Gastrocnemius medialis (tissue), 4 donors: Measurements from ENCODE around the gene RIMBP2.

Experiments used
- CTCF ChIP-seq, 5 experiments: fragments of 450-650 bp in 3 of 5; fragments of 200-600 bp in 2 of 5; sonication (generic) in 2 of 5; IDR thresholded peaks in 4 of 5; conservative IDR thresholded peaks in 1 of 5; 1 replicate in 4 of 5; 2 replicates in 1 of 5; pipeline ENCODE4 v1.5.1; 2016 to 2019; ENCODE audit warnings: antibody characterized with exemption in 5 of 5, mild to moderate bottlenecking in 3 of 5, moderate library complexity in 3 of 5
- POLR2A ChIP-seq, 2 donors: fragments of 450-650 bp; IDR thresholded peaks; one replicate each; pipeline ENCODE4 v1.6.1; 2017; ENCODE audit warnings: antibody characterized with exemption in 2 of 2, mild to moderate bottlenecking in 2 of 2, moderate library complexity in 2 of 2

DNA sequence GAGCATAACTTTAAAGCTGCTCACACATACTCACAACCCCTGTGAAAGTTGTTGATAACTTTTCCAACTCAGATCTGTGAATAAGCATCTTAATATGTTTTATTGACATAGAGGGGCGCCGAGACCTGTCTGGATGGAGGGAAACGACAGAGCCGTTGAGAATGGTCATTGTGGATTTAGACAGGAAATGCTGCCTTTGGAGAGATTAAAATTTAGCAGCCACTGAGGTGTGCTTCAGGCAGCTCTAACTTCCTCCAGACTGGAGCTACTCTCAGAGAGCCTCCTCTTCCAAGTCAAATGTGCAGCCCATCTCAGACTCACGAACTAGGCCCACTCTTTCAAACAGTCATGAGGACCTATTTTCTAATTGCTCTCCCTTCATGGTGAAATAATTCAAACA is 90.9 kb downstream of the RIMBP2 start:
- no peak for TF ChIP-seq CTCF (IDR thresholded peaks at IDR 0.05 in 4 of 5, conservative IDR thresholded peaks at IDR 0.05 in 1 of 5)
- TF ChIP-seq POLR2A (IDR thresholded peaks at IDR 0.05) = no peak
